SH-SY5Y (cell line): Measurements from ENCODE around the gene PROC.

Experiments
- GATA2 ChIP-seq: IDR thresholded peaks from 2 replicates; pipeline ENCODE4 v1.6.1; 2011; ENCODE audit warnings: mild to moderate bottlenecking, low read depth, low read length
- GATA3 ChIP-seq: IDR thresholded peaks from 2 replicates; pipeline ENCODE4 v1.6.1; 2011; ENCODE audit warnings: low read depth, mild to moderate bottlenecking, low read length, moderate library complexity

Gene PROC

DNA sequence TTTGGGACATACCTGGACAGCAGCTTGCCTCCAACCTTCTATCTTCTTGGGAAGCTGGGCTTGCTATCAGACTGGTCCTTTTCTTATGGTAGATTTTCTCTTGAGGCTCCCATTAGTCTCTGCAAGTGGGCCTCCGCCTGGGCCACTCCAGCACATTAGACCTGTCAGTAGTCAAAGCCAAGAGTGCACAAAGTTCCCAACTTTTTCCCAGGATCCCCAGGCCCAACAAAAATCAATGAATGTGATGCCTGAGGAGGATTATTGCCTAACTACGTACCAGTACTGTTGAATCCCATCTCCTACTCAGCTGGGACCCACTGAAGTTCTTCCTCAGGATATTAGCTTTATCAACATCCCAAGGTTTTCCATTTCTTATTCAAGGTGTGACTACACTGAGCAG lies 51.7 kb downstream of the PROC start:
- TF ChIP-seq GATA2 (no peak), GATA3 (no peak)

DNA sequence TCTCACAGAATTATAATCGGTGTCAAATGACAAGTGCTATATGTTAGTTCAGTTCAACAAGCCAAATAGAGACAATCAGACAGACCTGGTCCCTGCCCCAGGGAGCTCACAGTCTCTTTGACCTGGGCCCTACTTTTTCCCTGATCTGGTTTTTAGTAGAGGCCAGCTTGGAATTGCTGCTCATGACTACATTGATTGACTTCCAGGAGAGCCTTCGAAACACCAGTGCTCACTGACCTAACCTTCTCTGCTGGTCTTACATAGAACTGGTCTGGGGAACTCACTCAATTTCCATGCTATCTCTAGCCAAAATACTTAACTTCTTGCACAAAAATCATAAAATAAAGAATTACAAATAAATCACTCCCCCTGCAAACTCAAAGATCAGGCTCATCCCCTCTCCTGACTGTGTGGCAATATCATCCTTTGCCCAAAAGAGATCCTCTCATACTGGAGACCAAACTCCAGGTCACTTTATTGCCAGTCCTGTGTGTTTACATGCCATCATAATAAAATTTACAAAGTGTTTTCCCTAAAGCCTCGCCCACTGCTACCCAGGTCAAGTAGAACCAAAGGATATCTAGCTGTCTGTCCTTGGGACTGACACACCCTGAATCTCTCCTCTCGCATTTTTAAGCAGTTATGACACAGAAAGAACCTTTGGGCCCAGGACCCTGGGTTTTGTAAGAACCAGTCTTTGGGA lies 53.2 kb downstream of the PROC start:
- TF ChIP-seq GATA2: no peak
- TF ChIP-seq GATA3: no peak

DNA sequence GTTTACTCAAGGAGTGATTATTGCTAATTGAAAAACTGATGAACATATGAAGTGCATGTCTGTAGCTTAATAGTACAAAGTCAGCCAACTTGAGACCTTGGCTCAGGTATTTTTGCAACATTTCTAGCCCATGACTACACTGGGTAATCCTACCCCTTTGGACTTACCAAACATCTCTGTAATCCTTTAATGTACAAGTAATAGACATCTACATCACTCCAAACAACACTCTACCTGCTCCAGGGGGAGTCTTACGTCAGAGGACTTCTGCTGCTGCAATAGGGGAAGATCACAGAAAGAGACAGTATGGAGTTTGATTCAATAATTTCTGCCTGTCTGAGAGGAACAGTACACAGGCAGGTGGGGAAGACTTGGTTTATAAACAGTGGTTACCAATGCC lies 54.0 kb downstream of the PROC start:
- TF ChIP-seq GATA3: no peak
- TF ChIP-seq GATA2: no peak

DNA sequence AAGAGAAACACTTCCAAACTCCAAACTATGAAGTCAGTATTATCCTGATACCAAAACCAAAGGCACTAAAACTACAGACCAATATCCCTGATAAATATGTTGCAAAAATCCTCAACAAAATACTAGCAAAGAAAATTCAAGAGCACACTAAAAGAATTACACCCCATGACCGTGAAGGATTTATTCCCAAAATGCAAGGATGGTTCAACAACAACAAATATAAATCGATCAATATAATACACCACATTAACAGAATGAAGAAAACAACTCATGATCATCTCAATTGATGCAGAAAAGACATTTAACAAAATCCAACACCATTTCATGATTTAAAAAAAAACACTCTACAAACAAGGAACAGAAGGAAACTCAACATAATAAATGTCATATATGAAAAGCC lies 57.6 kb downstream of the PROC start:
- TF ChIP-seq GATA2: no peak
- no peak for TF ChIP-seq GATA3
